UCSD-AML1 (cell line): ENCODE results near the gene TPM3.
"Not testable (repeated sequence)": the region's sequence is repeated elsewhere in the genome, so short reads cannot be mapped to it uniquely, and the experiment has no call there.

Experiments
- DNase-seq: peaks from one replicate; lab custom pipeline; 2025; ENCODE audit not compliant: unreplicated experiment; lab: John Stamatoyannopoulos, UW

The TPM3 gene

GRCh38 chr1:154170547-154171222 lies 21.2 kb downstream of the TPM3 start:
- no peak for DNase-seq

- DNase-seq, result no peak
These were observed 24.4 kb downstream of the TPM3 start for GRCh38 chr1:154167461-154167860.

GRCh38 chr1:154166207-154166606 lies 25.7 kb downstream of the TPM3 start:
- DNase-seq, result no peak

GRCh38 chr1:154159554-154159953 lies 32.3 kb downstream of the TPM3 start:
- no peak for DNase-seq

GRCh38 chr1:154158307-154159125 lies 33.4 kb downstream of the TPM3 start:
- DNase-seq, result no peak

GRCh38 chr1:154157520-154158306 lies 34.2 kb downstream of the TPM3 start:
- no peak for DNase-seq

- no peak for DNase-seq
These were observed 36.6 kb downstream of the TPM3 start for GRCh38 chr1:154155251-154155650.

GRCh38 chr1:154154534-154155191 lies 37.2 kb downstream of the TPM3 start, which contains the start of gene NUP210L:
TSS of gene NUP210L (minus strand) at chr1:154155073.
- no peak for DNase-seq

GRCh38 chr1:154154053-154154452 lies 37.8 kb downstream of the TPM3 start:
- no peak for DNase-seq

- DNase-seq, result no peak
These were observed 40.6 kb downstream of the TPM3 start for GRCh38 chr1:154151311-154151710.

- DNase-seq, result no peak
These were observed 43.1 kb downstream of the TPM3 start for GRCh38 chr1:154148807-154149206.

- not testable (repeated sequence) for DNase-seq
These were observed 44.4 kb downstream of the TPM3 start for GRCh38 chr1:154147505-154147904.

GRCh38 chr1:154145986-154146385 lies 45.9 kb downstream of the TPM3 start:
- no peak for DNase-seq

- no peak for DNase-seq
These were observed 49.5 kb downstream of the TPM3 start for GRCh38 chr1:154142358-154142757.

- DNase-seq, result no peak
These were observed 50.7 kb downstream of the TPM3 start for GRCh38 chr1:154141240-154141639.

GRCh38 chr1:154137888-154138287 lies 54.0 kb downstream of the TPM3 start:
- no peak for DNase-seq

GRCh38 chr1:154133256-154133655 lies 58.6 kb downstream of the TPM3 start:
- no peak for DNase-seq

GRCh38 chr1:154129391-154129970 lies 62.4 kb downstream of the TPM3 start:
- no peak for DNase-seq

- DNase-seq, result not testable (repeated sequence)
These were observed 68.7 kb downstream of the TPM3 start for GRCh38 chr1:154123205-154123604.

GRCh38 chr1:154117642-154118041 lies 74.3 kb downstream of the TPM3 start:
- DNase-seq, result no peak

- DNase-seq, result no peak
These were observed 76.7 kb downstream of the TPM3 start for GRCh38 chr1:154115180-154115579.
